SK-N-SH (cell line): ENCODE measurements around the gene MAPK4. TPM values are rescaled to one million over a fixed set of nuclear protein-coding genes. Genes with fewer than 3 reads are reported as not detected.

Source experiments
- CTCF ChIA-PET: fragments of 300-600, 350-600 bp; formaldehyde crosslinking; extraction: SDS; loops from one replicate; lab custom pipeline; 2021; lab: Yijun Ruan, JAX
- POLR2A ChIA-PET: fragments of 350-600 bp; sonication (Branson Sonifier 250); formaldehyde crosslinking; extraction: SDS; loops from one replicate; lab custom pipeline; 2020; ENCODE audit warnings: antibody characterized with exemption, inconsistent platforms; lab: Yijun Ruan, JAX
- DNase-seq: peaks from one replicate; pipeline ENCODE4 v3.0.0; 2012
- H2AFZ ChIP-seq: fragments of 200-600 bp; sonication (generic); 2 replicates; pipeline ENCODE4 v1.8.1; 2016; ENCODE audit warnings: antibody characterized with exemption, mild to moderate bottlenecking, low read depth
- H3F3A ChIP-seq: fragments of 200-600 bp; sonication (generic); replicated peaks from 2 replicates; pipeline ENCODE3; 2016; ENCODE audit warnings: antibody characterized with exemption, mild to moderate bottlenecking; ENCODE audit not compliant: insufficient read depth
- H3K27ac ChIP-seq, 2 experiments: fragments of 200-500 bp in 1 of 2; fragments of 200-600 bp in 1 of 2; sonication (Bioruptor generic) in 1 of 2; sonication (generic), shearing (Covaris generic) in 1 of 2; 2 replicates each; pipeline versions ENCODE4 v1.5.1 to v1.6.1; 2014 to 2016; ENCODE audit warnings: low read depth in 2 of 2, inconsistent platforms in 1 of 2, low read length in 1 of 2, mild to moderate bottlenecking in 1 of 2, mixed read lengths in 1 of 2
- H3K27me3 ChIP-seq: fragments of 200-600 bp; sonication (generic), shearing (Covaris generic); 2 replicates; pipeline ENCODE4 v1.6.1; 2016; ENCODE audit warnings: mixed run types; ENCODE audit not compliant: insufficient read depth
- H3K36me3 ChIP-seq, 2 experiments: fragments of 200-500 bp in 1 of 2; fragments of 200-600 bp in 1 of 2; sonication (Bioruptor generic) in 1 of 2; sonication (generic) in 1 of 2; replicated peaks in 1 of 2; 2 replicates each; pipeline versions ENCODE3 to v1.5.1; 2014 to 2016; ENCODE audit warnings: low read length in 1 of 2, mild to moderate bottlenecking in 1 of 2; ENCODE audit not compliant: insufficient read depth in 2 of 2, control insufficient read depth in 1 of 2
- H3K4me1 ChIP-seq, 2 experiments: fragments of 200-500 bp in 1 of 2; fragments of 200-600 bp in 1 of 2; sonication (Bioruptor generic) in 1 of 2; sonication (generic), shearing (Covaris generic) in 1 of 2; 2 replicates each; pipeline versions ENCODE4 v1.5.1 to v1.6.1; 2014 to 2016; ENCODE audit warnings: low read depth in 1 of 2, low read length in 1 of 2, mixed run types in 1 of 2; ENCODE audit not compliant: insufficient read depth in 2 of 2, control insufficient read depth in 1 of 2
- H3K4me2 ChIP-seq: fragments of 200-600 bp; sonication (generic), shearing (Covaris generic); 2 replicates; pipeline ENCODE4 v1.6.1; 2017; ENCODE audit warnings: mixed run types
- H3K4me3 ChIP-seq, 2 experiments: fragments of 200-500 bp in 1 of 2; fragments of 200-600 bp in 1 of 2; sonication (Bioruptor generic) in 1 of 2; sonication (generic), shearing (Covaris generic) in 1 of 2; 2 replicates each; pipeline versions ENCODE4 v1.5.1 to v1.8.1; 2014 to 2016; ENCODE audit warnings: low read depth in 2 of 2, inconsistent platforms in 1 of 2, low read length in 1 of 2, mild to moderate bottlenecking in 1 of 2, mixed read lengths in 1 of 2, moderate library complexity in 1 of 2
- H3K79me2 ChIP-seq: fragments of 200-600 bp; sonication (generic); 2 replicates; pipeline ENCODE4 v1.8.1; 2017; ENCODE audit warnings: mild to moderate bottlenecking; ENCODE audit not compliant: insufficient read depth
- H3K9ac ChIP-seq: fragments of 200-600 bp; sonication (generic); 2 replicates; pipeline ENCODE4 v1.6.1; 2017; ENCODE audit warnings: mixed run types
- H3K9me2 ChIP-seq: fragments of 200-600 bp; sonication (generic); 2 replicates; pipeline ENCODE4 v1.6.1; 2017; ENCODE audit warnings: mixed run types
- H3K9me3 ChIP-seq: fragments of 200-600 bp; sonication (generic); 2 replicates; pipeline ENCODE4 v1.6.1; 2017; ENCODE audit warnings: mixed run types, mild to moderate bottlenecking, moderate library complexity
- H4K20me1 ChIP-seq: fragments of 200-600 bp; sonication (generic); 2 replicates; pipeline ENCODE4 v1.6.1; 2017; ENCODE audit warnings: mild to moderate bottlenecking, mixed run types; ENCODE audit not compliant: insufficient read depth
- CHD2 ChIP-seq: fragments of 150-350 bp; IDR thresholded peaks from 2 replicates; pipeline ENCODE4 v1.6.1; 2018; ENCODE audit warnings: low read length; ENCODE audit not compliant: partially characterized antibody
- ELF1 ChIP-seq: IDR thresholded peaks from 2 replicates; pipeline ENCODE4 v1.4.0; 2012
- EP300 ChIP-seq, 2 experiments: IDR thresholded peaks; 2 replicates each; pipeline versions ENCODE4 v1.4.0 to v1.6.1; 2012; ENCODE audit warnings: borderline replicate concordance in 1 of 2, low read depth in 1 of 2, low read length in 1 of 2
- EZH2phosphoT487 ChIP-seq: fragments of 200-600 bp; sonication (generic); IDR thresholded peaks from 2 replicates; pipeline ENCODE4 v1.6.1; 2017; ENCODE audit warnings: low read depth, mixed run types, mild to moderate bottlenecking, antibody characterized with exemption, moderate library complexity, borderline replicate concordance
- GABPA ChIP-seq: IDR thresholded peaks from 2 replicates; pipeline ENCODE4 v1.4.0; 2012; ENCODE audit warnings: low read depth, mild to moderate bottlenecking
- GATA2 ChIP-seq: sonication (generic); formaldehyde crosslinking; IDR thresholded peaks from 2 replicates; pipeline ENCODE4 v1.5.0; 2020; ENCODE audit warnings: mild to moderate bottlenecking, missing genetic modification reagents
- JUND ChIP-seq: IDR thresholded peaks from 2 replicates; pipeline ENCODE4 v1.4.0; 2012
- MEF2A ChIP-seq: IDR thresholded peaks from 2 replicates; pipeline ENCODE4 v1.4.0; 2012; ENCODE audit warnings: low read depth, borderline replicate concordance
- MXI1 ChIP-seq: IDR thresholded peaks from 2 replicates; pipeline ENCODE4 v1.6.1; 2012; ENCODE audit warnings: mild to moderate bottlenecking, low read depth, low read length, improper control_type of control experiment
- NFIC ChIP-seq: IDR thresholded peaks from 2 replicates; pipeline ENCODE4 v1.4.0; 2012; ENCODE audit warnings: borderline replicate concordance
- NRF1 ChIP-seq: IDR thresholded peaks from 2 replicates; pipeline ENCODE4 v1.6.1; 2012; ENCODE audit warnings: low read depth, mild to moderate bottlenecking, low read length
- POLR2AphosphoS5 ChIP-seq: IDR thresholded peaks from 2 replicates; pipeline ENCODE4 v1.6.1; 2012; ENCODE audit warnings: low read depth, low read length
- RAD21 ChIP-seq: IDR thresholded peaks from 2 replicates; pipeline ENCODE4 v1.6.1; 2012; ENCODE audit warnings: mild to moderate bottlenecking, low read length
- RFX5 ChIP-seq: IDR thresholded peaks from 2 replicates; pipeline ENCODE4 v1.6.1; 2012; ENCODE audit warnings: mild to moderate bottlenecking, improper control_type of control experiment, low read length
- RXRA ChIP-seq: IDR thresholded peaks from 2 replicates; pipeline ENCODE4 v1.4.0; 2012; ENCODE audit warnings: low read depth, mild to moderate bottlenecking, borderline replicate concordance
- SIN3A ChIP-seq: IDR thresholded peaks from 2 replicates; pipeline ENCODE4 v1.6.1; 2012; ENCODE audit warnings: low read depth, mild to moderate bottlenecking, low read length, moderate library complexity, borderline replicate concordance
- TAF1 ChIP-seq: IDR thresholded peaks from 2 replicates; pipeline ENCODE4 v1.6.1; 2012; ENCODE audit warnings: low read depth, mild to moderate bottlenecking, low read length, moderate library complexity, borderline replicate concordance
- WGBS: methylation state at CpG from one replicate; pipeline ENCODE4 v1.1.6; 2017; ENCODE audit warnings: low lambda C conversion rate; 5-methylcytosine and 5-hydroxymethylcytosine counted together
- polyA plus RNA-seq, 3 experiments: library from polyadenylated mRNA; depleted of rRNA; stranded (reverse); fragments of >200 nt; gene quantifications; 2 replicates each; pipeline ENCODE4 v1.2.3, GENCODE V29; 2012
- TF ChIP-seq, protein P1 (sequence below): IDR thresholded peaks from 2 replicates; pipeline ENCODE4; 2012
- TF ChIP-seq, protein P2 (sequence below): IDR thresholded peaks from 2 replicates; pipeline ENCODE4 v1.4.0; 2012; ENCODE audit warnings: low read depth
- TF ChIP-seq, protein P3 (sequence below): IDR thresholded peaks from 2 replicates; pipeline ENCODE4 v1.6.1; 2012; ENCODE audit warnings: mild to moderate bottlenecking, low read depth, low read length, moderate library complexity
- TF ChIP-seq, protein P4 (sequence below): fragments of 150-350 bp; IDR thresholded peaks from 2 replicates; pipeline ENCODE4 v1.6.1; 2017; ENCODE audit warnings: antibody characterized with exemption, low read length, low read depth, borderline replicate concordance

Gene MAPK4
- polyA plus RNA-seq, 1 of the 3 experiments (the other 2 are of a cell fraction) = 0.02 TPM

DNA sequence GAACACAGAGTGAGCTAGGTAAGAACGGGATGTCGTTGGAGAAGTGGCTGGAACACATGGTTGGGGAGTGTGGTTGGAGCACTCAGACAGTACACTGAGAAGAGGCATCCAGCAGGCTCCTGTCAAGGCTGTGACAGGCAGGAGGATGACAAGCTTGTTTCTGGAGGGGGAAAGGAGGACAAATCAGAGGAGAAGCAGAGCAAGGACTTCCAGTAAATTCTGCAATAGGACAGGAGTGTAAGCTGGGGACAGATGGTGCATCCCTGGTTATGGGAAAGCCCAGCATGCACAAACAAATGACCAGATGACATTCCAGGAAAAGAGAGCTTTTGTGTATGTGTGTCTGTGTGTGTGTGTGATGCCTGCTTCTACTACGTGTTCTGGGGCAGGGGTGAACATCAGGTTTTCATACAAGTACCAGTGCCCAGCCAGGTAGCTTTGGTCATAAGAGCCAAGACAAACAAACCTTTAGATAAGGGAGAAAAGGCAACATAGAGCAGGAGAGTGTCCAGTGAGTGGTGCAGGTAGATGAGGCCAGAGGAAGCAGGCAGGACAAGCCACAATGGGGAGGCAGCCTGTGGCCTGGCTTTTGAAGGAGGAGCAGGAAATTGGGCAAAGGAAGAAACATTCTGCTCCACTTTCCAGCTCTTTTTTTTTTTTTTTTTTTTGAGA is 32.1 kb upstream of the MAPK4 start:
- WGBS = 49% methylated on average over 3 of the region's 3 CpGs
- no peaks in the 10 kb centered on the region for H4K20me1 ChIP-seq
- POLR2A ChIA-PET = no interaction called here

DNA sequence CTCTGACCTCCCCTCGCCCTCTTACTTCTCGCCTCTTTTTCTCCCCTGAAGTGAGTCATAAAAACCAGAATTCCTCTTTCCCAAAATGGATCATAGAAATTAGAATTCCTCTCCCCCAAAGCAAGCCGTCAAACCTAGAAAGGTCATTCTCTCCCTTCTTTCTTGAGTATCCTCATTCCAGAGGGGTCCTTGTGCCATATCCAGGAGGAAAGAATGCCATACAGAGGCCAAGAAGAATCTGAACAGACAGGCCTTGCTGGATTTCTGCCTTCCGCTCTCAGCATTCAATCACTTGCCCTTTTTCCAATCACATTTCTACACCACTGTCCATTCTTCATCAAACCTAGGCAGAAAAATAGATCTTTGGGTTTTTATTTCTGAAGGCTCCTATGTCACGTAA is 31.1 kb upstream of the MAPK4 start:
- no peak overlapping the region for H2AFZ ChIP-seq
- H3K79me2 ChIP-seq = no peaks in the 10 kb centered on the region
- H3K4me1 ChIP-seq = no peaks in the 10 kb centered on the region
- H3K27me3 ChIP-seq = no peaks in the 10 kb centered on the region
- CTCF ChIA-PET = no interaction called here
- H3K9me2 ChIP-seq = no peaks in the 10 kb centered on the region
- no peak for DNase-seq
- no peaks in the 10 kb centered on the region for H3K36me3 ChIP-seq
- H3K4me3 ChIP-seq = no peak overlapping the region
- no peaks in the 10 kb centered on the region for H4K20me1 ChIP-seq
- no peak overlapping the region for H3K4me2 ChIP-seq
- no peak overlapping the region for H3K27ac ChIP-seq
- no peaks in the 10 kb centered on the region for H3K9me3 ChIP-seq
- POLR2A ChIA-PET = no interaction called here
- H3K9ac ChIP-seq = no peak overlapping the region
- WGBS = 51% methylated on average over 5 of the region's 5 CpGs
- TF ChIP-seq, protein P1, sequence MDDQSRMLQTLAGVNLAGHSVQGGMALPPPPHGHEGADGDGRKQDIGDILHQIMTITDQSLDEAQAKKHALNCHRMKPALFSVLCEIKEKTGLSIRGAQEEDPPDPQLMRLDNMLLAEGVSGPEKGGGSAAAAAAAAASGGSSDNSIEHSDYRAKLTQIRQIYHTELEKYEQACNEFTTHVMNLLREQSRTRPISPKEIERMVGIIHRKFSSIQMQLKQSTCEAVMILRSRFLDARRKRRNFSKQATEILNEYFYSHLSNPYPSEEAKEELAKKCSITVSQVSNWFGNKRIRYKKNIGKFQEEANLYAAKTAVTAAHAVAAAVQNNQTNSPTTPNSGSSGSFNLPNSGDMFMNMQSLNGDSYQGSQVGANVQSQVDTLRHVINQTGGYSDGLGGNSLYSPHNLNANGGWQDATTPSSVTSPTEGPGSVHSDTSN = no peak
- TF ChIP-seq EZH2phosphoT487 (no peak), TAF1 (no peak), NFIC (no peak), POLR2AphosphoS5 (no peak), NRF1 (no peak), GATA2 (CRISPR knock-in tag) (no peak), SIN3A (no peak)
- TF ChIP-seq, protein P2, sequence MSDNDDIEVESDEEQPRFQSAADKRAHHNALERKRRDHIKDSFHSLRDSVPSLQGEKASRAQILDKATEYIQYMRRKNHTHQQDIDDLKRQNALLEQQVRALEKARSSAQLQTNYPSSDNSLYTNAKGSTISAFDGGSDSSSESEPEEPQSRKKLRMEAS = no peak
- TF ChIP-seq, protein P3, sequence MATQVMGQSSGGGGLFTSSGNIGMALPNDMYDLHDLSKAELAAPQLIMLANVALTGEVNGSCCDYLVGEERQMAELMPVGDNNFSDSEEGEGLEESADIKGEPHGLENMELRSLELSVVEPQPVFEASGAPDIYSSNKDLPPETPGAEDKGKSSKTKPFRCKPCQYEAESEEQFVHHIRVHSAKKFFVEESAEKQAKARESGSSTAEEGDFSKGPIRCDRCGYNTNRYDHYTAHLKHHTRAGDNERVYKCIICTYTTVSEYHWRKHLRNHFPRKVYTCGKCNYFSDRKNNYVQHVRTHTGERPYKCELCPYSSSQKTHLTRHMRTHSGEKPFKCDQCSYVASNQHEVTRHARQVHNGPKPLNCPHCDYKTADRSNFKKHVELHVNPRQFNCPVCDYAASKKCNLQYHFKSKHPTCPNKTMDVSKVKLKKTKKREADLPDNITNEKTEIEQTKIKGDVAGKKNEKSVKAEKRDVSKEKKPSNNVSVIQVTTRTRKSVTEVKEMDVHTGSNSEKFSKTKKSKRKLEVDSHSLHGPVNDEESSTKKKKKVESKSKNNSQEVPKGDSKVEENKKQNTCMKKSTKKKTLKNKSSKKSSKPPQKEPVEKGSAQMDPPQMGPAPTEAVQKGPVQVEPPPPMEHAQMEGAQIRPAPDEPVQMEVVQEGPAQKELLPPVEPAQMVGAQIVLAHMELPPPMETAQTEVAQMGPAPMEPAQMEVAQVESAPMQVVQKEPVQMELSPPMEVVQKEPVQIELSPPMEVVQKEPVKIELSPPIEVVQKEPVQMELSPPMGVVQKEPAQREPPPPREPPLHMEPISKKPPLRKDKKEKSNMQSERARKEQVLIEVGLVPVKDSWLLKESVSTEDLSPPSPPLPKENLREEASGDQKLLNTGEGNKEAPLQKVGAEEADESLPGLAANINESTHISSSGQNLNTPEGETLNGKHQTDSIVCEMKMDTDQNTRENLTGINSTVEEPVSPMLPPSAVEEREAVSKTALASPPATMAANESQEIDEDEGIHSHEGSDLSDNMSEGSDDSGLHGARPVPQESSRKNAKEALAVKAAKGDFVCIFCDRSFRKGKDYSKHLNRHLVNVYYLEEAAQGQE = no peak
- no peaks in the 10 kb centered on the region for H3F3A ChIP-seq

More for the DNA sequence above, 32.1 kb upstream of the MAPK4 start:
- H3K27ac ChIP-seq = no peak overlapping the region
- TF ChIP-seq CHD2 (no peak), GABPA (no peak), NRF1 (no peak), RXRA (no peak), POLR2AphosphoS5 (no peak), RAD21 (no peak), EP300 (IDR thresholded peaks at IDR 0.05; ENCODE audit: borderline replicate concordance in 1 of 2, low read depth in 1 of 2, low read length in 1 of 2) (no peak), NFIC (no peak), ELF1 (no peak), MXI1 (no peak), JUND (no peak), GATA2 (CRISPR knock-in tag) (no peak), RFX5 (no peak), MEF2A (no peak)
- TF ChIP-seq, protein P4, sequence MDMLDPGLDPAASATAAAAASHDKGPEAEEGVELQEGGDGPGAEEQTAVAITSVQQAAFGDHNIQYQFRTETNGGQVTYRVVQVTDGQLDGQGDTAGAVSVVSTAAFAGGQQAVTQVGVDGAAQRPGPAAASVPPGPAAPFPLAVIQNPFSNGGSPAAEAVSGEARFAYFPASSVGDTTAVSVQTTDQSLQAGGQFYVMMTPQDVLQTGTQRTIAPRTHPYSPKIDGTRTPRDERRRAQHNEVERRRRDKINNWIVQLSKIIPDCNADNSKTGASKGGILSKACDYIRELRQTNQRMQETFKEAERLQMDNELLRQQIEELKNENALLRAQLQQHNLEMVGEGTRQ = no peak
- TF ChIP-seq, all 33 proteins: peak for 0
- H3K9ac ChIP-seq = no peak overlapping the region
- no peak overlapping the region for H2AFZ ChIP-seq
- H3K4me2 ChIP-seq = no peak overlapping the region
- no peaks in the 10 kb centered on the region for H3K9me2 ChIP-seq
- H3K36me3 ChIP-seq = no peaks in the 10 kb centered on the region
- no peaks in the 10 kb centered on the region for H3K27me3 ChIP-seq
- CTCF ChIA-PET = no interaction called here
- no peaks in the 10 kb centered on the region for H3K4me1 ChIP-seq
- no peaks in the 10 kb centered on the region for H3K79me2 ChIP-seq
- DNase-seq = no peak
- no peak overlapping the region for H3K4me3 ChIP-seq
- no peaks in the 10 kb centered on the region for H3F3A ChIP-seq
- no peaks in the 10 kb centered on the region for H3K9me3 ChIP-seq
